ENCODE measurements around the gene KRTAP9-3. TPM values are rescaled to one million over a fixed set of nuclear protein-coding genes. Genes with fewer than 3 reads are reported as not detected.
"Not testable (repeated sequence)": the region's sequence is repeated elsewhere in the genome, so short reads cannot be mapped to it uniquely, and the experiment has no call there.

The KRTAP9-3 gene
- total and polyA plus RNA-seq, 10 donors, result not detected

GRCh38 chr17:41267711-41268110, 35.5 kb downstream of the KRTAP9-3 start:
- TF ChIP-seq POLR2A (IDR thresholded peaks at IDR 0.05), result no peak
- TF ChIP-seq CTCF (IDR thresholded peaks at IDR 0.05 in 8 of 11, conservative IDR thresholded peaks at IDR 0.05 in 3 of 11), result no peak
- no peak for TF ChIP-seq POLR2AphosphoS5 (IDR thresholded peaks at IDR 0.05)
- Histone ChIP-seq H3K27ac (no peak overlapping the region), H3K9me3 (no peaks in the 10 kb centered on the region), H3K4me1 (no peaks in the 10 kb centered on the region), H3K27me3 (replicated peaks in 1 of 7) (peaks cover 0 to 4% (median 0%) of the 10 kb centered on the region in 7 donors), H3K36me3 (no peaks in the 10 kb centered on the region), H3K4me3 (no peak overlapping the region)
- no peak for DNase-seq
- WGBS, 5 donors, result 71 to 93% (median 79%) methylated on average over 3 of the region's 3 CpGs; no CpG with 5 or more reads in 2 of the 5 donors
- intact Hi-C loops (cut with DNase I; ENCODE audit: low total_unique reads), result no loop called here

- H3K4me3 ChIP-seq; H3K27me3 ChIP-seq (replicated peaks in 1 of 7); H3K9me3 ChIP-seq; H3K27ac ChIP-seq; intact Hi-C loops (cut with DNase I; ENCODE audit: low total_unique reads); DNase-seq; H3K4me1 ChIP-seq; H3K36me3 ChIP-seq: not testable (repeated sequence)
- WGBS, 5 donors, result 30 to 75% methylated on average over 1 of the region's 1 CpG; no CpG with 5 or more reads in 3 of the 5 donors
Measured at GRCh38 chr17:41271323-41271722, 39.1 kb downstream of the KRTAP9-3 start.

GRCh38 chr17:41271858-41272257, 39.6 kb downstream of the KRTAP9-3 start:
- TF ChIP-seq POLR2AphosphoS5 (IDR thresholded peaks at IDR 0.05) (no peak), CTCF (IDR thresholded peaks at IDR 0.05 in 8 of 11, conservative IDR thresholded peaks at IDR 0.05 in 3 of 11) (no peak), POLR2A (IDR thresholded peaks at IDR 0.05) (no peak)
- Histone ChIP-seq H3K4me3 (no peak overlapping the region), H3K36me3 (no peaks in the 10 kb centered on the region), H3K27me3 (replicated peaks in 1 of 7) (peaks cover 0 to 4% (median 0%) of the 10 kb centered on the region in 7 donors), H3K4me1 (no peaks in the 10 kb centered on the region), H3K9me3 (no peaks in the 10 kb centered on the region), H3K27ac (no peak overlapping the region)
- no peak for DNase-seq
- 32 to 68% (median 50%) methylated on average over 1 of the region's 1 CpG; no CpG with 5 or more reads in 2 of the 5 donors for WGBS, 5 donors
- intact Hi-C loops (cut with DNase I; ENCODE audit: low total_unique reads), result no loop called here

GRCh38 chr17:41275648-41276190, 43.5 kb downstream of the KRTAP9-3 start, which contains the start of gene KRTAP9-7:
KRTAP9-7 (plus strand) TSS chr17:41275698; CDS start chr17:41275698, 0 bp downstream.
- H3K4me1 ChIP-seq; H3K36me3 ChIP-seq; intact Hi-C loops (cut with DNase I; ENCODE audit: low total_unique reads); H3K9me3 ChIP-seq; H3K27me3 ChIP-seq (replicated peaks in 1 of 7); H3K4me3 ChIP-seq; H3K27ac ChIP-seq; DNase-seq: not testable (repeated sequence)
- 73 to 94% (median 81%) methylated on average over 3 of the region's 3 CpGs for WGBS, 5 donors

GRCh38 chr17:41278176-41278955, 46.1 kb downstream of the KRTAP9-3 start:
- peaks cover 0 to 2% (median 0%) of the 10 kb centered on the region in 8 donors for H3K9me3 ChIP-seq
- peaks cover 0 to 4% (median 0%) of the 10 kb centered on the region in 7 donors for H3K27me3 ChIP-seq (replicated peaks in 1 of 7)
- no peak overlapping the region for H3K4me3 ChIP-seq
- TF ChIP-seq POLR2AphosphoS5 (IDR thresholded peaks at IDR 0.05) (no peak), POLR2A (IDR thresholded peaks at IDR 0.05) (no peak), CTCF (IDR thresholded peaks at IDR 0.05 in 8 of 11, conservative IDR thresholded peaks at IDR 0.05 in 3 of 11) (no peak)
- intact Hi-C loops (cut with DNase I; ENCODE audit: low total_unique reads), result no loop called here
- WGBS, 5 donors, result 77 to 95% (median 91%) methylated on average over 3 of the region's 3 CpGs
- H3K4me1 ChIP-seq, result no peaks in the 10 kb centered on the region
- no peak for DNase-seq
- H3K36me3 ChIP-seq, result no peaks in the 10 kb centered on the region
- H3K27ac ChIP-seq, result no peak overlapping the region

Measured in spleen (tissue), 11 donors.